K562 (cell line): Measurements from ENCODE around the gene RNFT2. TPM values are rescaled to one million over a fixed set of nuclear protein-coding genes. Genes with fewer than 3 reads are reported as not detected.

Source experiments
- ATAC-seq: fragments of 200-7000 bp; cut with Tn5 transposase; 3 replicates; pipeline ENCODE4 v1.9.1; 2020; ENCODE audit warnings: moderate library complexity
- BruUV-seq: library from RNA; stranded (reverse); fragments of 400-500 nt; replicated peaks from 2 replicates; lab custom pipeline; 2021; lab: Mats Ljungman, UMichigan
- CTCF ChIA-PET: fragments of 300-600 bp; formaldehyde crosslinking; extraction: SDS; loops from one replicate; lab custom pipeline; 2021; ENCODE audit warnings: low intra/inter-chr PET ratio; lab: Yijun Ruan, JAX
- POLR2A ChIA-PET: fragments of 300-600, 350-650 bp; sonication (Branson Sonifier 250); formaldehyde crosslinking; extraction: SDS; loops from one replicate; lab custom pipeline; 2021; ENCODE audit warnings: antibody characterized with exemption, inconsistent platforms; lab: Yijun Ruan, JAX
- DNase-seq, 4 experiments: peaks; one replicate each; pipeline versions ENCODE4 v3.0.0 to v3.0.0-alpha.2; 2011 to 2018; ENCODE audit warnings: low spot score in 3 of 4, mixed read lengths in 3 of 4; ENCODE audit errors: extremely low read depth in 1 of 4
- FAIRE-seq: peaks from 2 replicates; lab custom pipeline; 2011; peaks lifted over from hg19 to GRCh38; lab: Jason Lieb, UNC
- H2AFZ ChIP-seq: 2 replicates; pipeline ENCODE4 v1.6.0; 2011; ENCODE audit warnings: low read depth, low read length, control low read depth, inconsistent platforms
- H3K27ac ChIP-seq: fragments of 200-600 bp; 3 replicates; pipeline ENCODE4 v1.8.0; 2011; ENCODE audit warnings: low read depth, mild to moderate bottlenecking, control low read depth, inconsistent platforms, low read length, moderate library complexity, mixed read lengths; ENCODE audit errors: extremely low read depth
- H3K27me3 ChIP-seq, 2 experiments: fragments of 300-600 bp in 1 of 2; 2 replicates in 1 of 2; 3 replicates in 1 of 2; pipeline versions ENCODE4 v1.6.0 to v1.8.0; 2011; ENCODE audit warnings: inconsistent platforms in 2 of 2, low read length in 2 of 2, mild to moderate bottlenecking in 1 of 2, mixed read lengths in 1 of 2, moderate library complexity in 1 of 2; ENCODE audit not compliant: control insufficient read depth in 2 of 2, insufficient read depth in 2 of 2
- H3K36me3 ChIP-seq: fragments of 300-600 bp; 3 replicates; pipeline ENCODE4 v1.8.0; 2011; ENCODE audit warnings: mild to moderate bottlenecking, low read length, inconsistent platforms; ENCODE audit not compliant: control insufficient read depth, insufficient read depth
- H3K4me1 ChIP-seq, 2 experiments: fragments of 200-600 bp in 1 of 2; replicated peaks in 1 of 2; 2 replicates in 1 of 2; 3 replicates in 1 of 2; pipeline versions ENCODE4 v1.5.1 to v1.8.0; 2011; ENCODE audit warnings: inconsistent platforms in 2 of 2, low read length in 2 of 2, mild to moderate bottlenecking in 1 of 2, mixed read lengths in 1 of 2, moderate library complexity in 1 of 2; ENCODE audit not compliant: control insufficient read depth in 2 of 2, insufficient read depth in 2 of 2
- H3K4me2 ChIP-seq: 2 replicates; pipeline ENCODE4 v1.6.1; 2011; ENCODE audit warnings: low read length, control low read depth, inconsistent platforms, mixed read lengths; ENCODE audit not compliant: insufficient read depth
- H3K4me3 ChIP-seq: fragments of 200-600 bp; sonication (generic), shearing (Covaris generic); 2 replicates; pipeline ENCODE4 v1.5.1; 2016; ENCODE audit warnings: control low read depth, inconsistent platforms
- H3K79me2 ChIP-seq: fragments of 200-600 bp; 3 replicates; pipeline ENCODE4 v1.8.0; 2011; ENCODE audit warnings: low read length, inconsistent platforms; ENCODE audit not compliant: control insufficient read depth, insufficient read depth
- H3K9ac ChIP-seq, 2 experiments: 2 replicates each; pipeline versions ENCODE4 v1.6.0 to v1.6.1; 2011; ENCODE audit warnings: low read depth in 2 of 2, low read length in 2 of 2, control low read depth in 1 of 2, inconsistent platforms in 1 of 2, mild to moderate bottlenecking in 1 of 2, mixed read lengths in 1 of 2; ENCODE audit not compliant: insufficient read depth in 1 of 2
- H3K9me1 ChIP-seq: one replicate; pipeline ENCODE4 v1.6.0; 2011; ENCODE audit warnings: inconsistent platforms, mild to moderate bottlenecking, low read length, moderate library complexity; ENCODE audit not compliant: control insufficient read depth, insufficient read depth
- H3K9me3 ChIP-seq: replicated peaks from 2 replicates; pipeline ENCODE4 v1.5.1; 2011; ENCODE audit warnings: low read depth, low read length, inconsistent platforms; ENCODE audit not compliant: control insufficient read depth, insufficient read depth
- H4K20me1 ChIP-seq: replicated peaks from 2 replicates; pipeline ENCODE4 v1.6.1; 2011; ENCODE audit warnings: low read length, inconsistent platforms, mixed read lengths; ENCODE audit not compliant: control insufficient read depth, insufficient read depth
- BRD9 ChIP-seq: fragments of 450-650 bp; IDR thresholded peaks from 2 replicates; pipeline ENCODE4 v1.6.1; 2018; ENCODE audit warnings: low read depth; ENCODE audit not compliant: partially characterized antibody
- CBFA2T3 ChIP-seq: fragments of 450-650 bp; IDR thresholded peaks from 2 replicates; pipeline ENCODE4 v1.6.1; 2017
- CSDE1 ChIP-seq, 2 experiments: fragments of 450-650 bp; IDR thresholded peaks; 2 replicates each; pipeline ENCODE4 v1.6.1; 2016; ENCODE audit warnings: mild to moderate bottlenecking in 1 of 2
- EHMT2 ChIP-seq: fragments of 450-650 bp; IDR thresholded peaks from 2 replicates; pipeline ENCODE4 v1.6.1; 2018; ENCODE audit warnings: antibody characterized with exemption
- HDAC1 ChIP-seq, 2 experiments: fragments of 450-650 bp; IDR thresholded peaks; 2 replicates each; pipeline ENCODE4 v1.6.1; 2016 to 2017; ENCODE audit warnings: inconsistent platforms in 1 of 2, mild to moderate bottlenecking in 1 of 2, moderate library complexity in 1 of 2
- MBD2 ChIP-seq: sonication (generic); IDR thresholded peaks from 2 replicates; pipeline ENCODE4 v1.6.1; 2016; ENCODE audit warnings: low read depth, borderline replicate concordance
- SRSF3 ChIP-seq: fragments of 200-400 bp; formaldehyde crosslinking; IDR thresholded peaks from 2 replicates; pipeline ENCODE4 v1.6.1; 2016; ENCODE audit warnings: mild to moderate bottlenecking, low read length, moderate library complexity; ENCODE audit not compliant: insufficient read depth
- SRSF9 ChIP-seq: fragments of 200-400 bp; formaldehyde crosslinking; IDR thresholded peaks from 2 replicates; pipeline ENCODE4 v1.6.1; 2017; ENCODE audit warnings: low read depth, low read length, borderline replicate concordance
- TCF3 ChIP-seq: sonication (generic); formaldehyde crosslinking; IDR thresholded peaks from 2 replicates; pipeline ENCODE4 v1.4.0; 2020; ENCODE audit warnings: mild to moderate bottlenecking, missing genetic modification reagents
- TOE1 ChIP-seq, 2 experiments: fragments of 450-650 bp in 1 of 2; sonication (generic) in 1 of 2; formaldehyde crosslinking in 1 of 2; IDR thresholded peaks; 2 replicates each; pipeline versions ENCODE4 v1.7.1 to v1.8.0; 2016 to 2022; ENCODE audit warnings: borderline replicate concordance in 2 of 2, mild to moderate bottlenecking in 2 of 2, antibody characterized with exemption in 1 of 2, inconsistent platforms in 1 of 2, low read depth in 1 of 2, missing genetic modification reagents in 1 of 2, moderate library complexity in 1 of 2
- ZBTB17 ChIP-seq: fragments of 450-650 bp; formaldehyde crosslinking; IDR thresholded peaks from 2 replicates; pipeline ENCODE4 v1.4.0; 2020; ENCODE audit warnings: mild to moderate bottlenecking
- ZNF175 ChIP-seq: fragments of 200-800 bp; sonication (Bioruptor generic); IDR thresholded peaks from 2 replicates; pipeline ENCODE4 v1.6.1; 2016; ENCODE audit warnings: low read depth, mild to moderate bottlenecking, missing genetic modification characterization, missing compliant biosample characterization
- ZNF436 ChIP-seq: fragments of 250-450, 450-650 bp; sonication (Bioruptor Pico); formaldehyde crosslinking; IDR thresholded peaks from 2 replicates; pipeline ENCODE4 v1.7.0; 2020; ENCODE audit warnings: mild to moderate bottlenecking
- WGBS: fragments of 100-300 bp; shearing (Covaris generic); methylation state at CpG from one replicate; pipeline ENCODE4 v1.1.6; 2016; ENCODE audit warnings: low coverage, mixed read lengths; ENCODE audit not compliant: insufficient coverage; ENCODE audit errors: missing lambda C conversion rate; 5-methylcytosine and 5-hydroxymethylcytosine counted together
- in situ Hi-C: fragments of 300-500 bp; cut with MboI; formaldehyde crosslinking; loops from 4 replicates; pipeline ENCODE4 v1.15.0; 2018; ENCODE audit warnings: inconsistent platforms, mixed read lengths
- intact Hi-C: fragments of 100-400 bp; cut with micrococcal nuclease; formaldehyde crosslinking; loops from 2 replicates; pipeline ENCODE4 v1.14.2; 2022
- polyA plus RNA-seq, 8 experiments: library from polyadenylated mRNA; depleted of rRNA in 4 of 8; stranded (reverse) in 5 of 8; unstranded in 3 of 8; fragments of >200 nt; fragmentation: Nextera tagmentation in 2 of 8; fragmentation: Illumina TruSeq in 1 of 8; extraction: Ambion mirVana in 2 of 8; extraction: Trizol in 1 of 8; gene quantifications; 2 replicates each; pipeline versions ENCODE4 v1.2.1 to v1.2.3, GENCODE V29; 2011 to 2014; ENCODE audit warnings: inconsistent platforms in 1 of 8, missing spikeins in 1 of 8
- total RNA-seq, 7 experiments: library from RNA; depleted of rRNA in 6 of 7; stranded (reverse); fragments of >200 nt in 6 of 7; fragmentation: Illumina TruSeq in 2 of 7; extraction: Trizol in 2 of 7; gene quantifications; 2 replicates each; pipeline versions ENCODE4 v1.2.1 to v1.2.3, GENCODE V29; 2011 to 2021; ENCODE audit warnings: low replicate concordance in 1 of 7
- TF ChIP-seq, protein P1 (sequence below): fragments of 250-450 bp; sonication (Bioruptor Pico); IDR thresholded peaks from 2 replicates; pipeline ENCODE4 v1.9.0; 2021; ENCODE audit warnings: mild to moderate bottlenecking
- TF ChIP-seq, protein P2 (sequence below): fragments of 450-650 bp; IDR thresholded peaks from 2 replicates; pipeline ENCODE4 v1.7.1; 2018; ENCODE audit warnings: mild to moderate bottlenecking, low read depth; ENCODE audit not compliant: partially characterized antibody
- TF ChIP-seq, protein P3 (sequence below): sonication (generic); formaldehyde crosslinking; IDR thresholded peaks from 2 replicates; pipeline ENCODE4 v1.8.1; 2023; ENCODE audit warnings: mild to moderate bottlenecking, missing genetic modification reagents

Gene RNFT2
- total and polyA plus RNA-seq, 9 of the 15 experiments (the other 6 are each of a cell fraction or from before 2014, with no cell fraction given) = 3.6 to 26.3 (median 9.5) TPM

DNA sequence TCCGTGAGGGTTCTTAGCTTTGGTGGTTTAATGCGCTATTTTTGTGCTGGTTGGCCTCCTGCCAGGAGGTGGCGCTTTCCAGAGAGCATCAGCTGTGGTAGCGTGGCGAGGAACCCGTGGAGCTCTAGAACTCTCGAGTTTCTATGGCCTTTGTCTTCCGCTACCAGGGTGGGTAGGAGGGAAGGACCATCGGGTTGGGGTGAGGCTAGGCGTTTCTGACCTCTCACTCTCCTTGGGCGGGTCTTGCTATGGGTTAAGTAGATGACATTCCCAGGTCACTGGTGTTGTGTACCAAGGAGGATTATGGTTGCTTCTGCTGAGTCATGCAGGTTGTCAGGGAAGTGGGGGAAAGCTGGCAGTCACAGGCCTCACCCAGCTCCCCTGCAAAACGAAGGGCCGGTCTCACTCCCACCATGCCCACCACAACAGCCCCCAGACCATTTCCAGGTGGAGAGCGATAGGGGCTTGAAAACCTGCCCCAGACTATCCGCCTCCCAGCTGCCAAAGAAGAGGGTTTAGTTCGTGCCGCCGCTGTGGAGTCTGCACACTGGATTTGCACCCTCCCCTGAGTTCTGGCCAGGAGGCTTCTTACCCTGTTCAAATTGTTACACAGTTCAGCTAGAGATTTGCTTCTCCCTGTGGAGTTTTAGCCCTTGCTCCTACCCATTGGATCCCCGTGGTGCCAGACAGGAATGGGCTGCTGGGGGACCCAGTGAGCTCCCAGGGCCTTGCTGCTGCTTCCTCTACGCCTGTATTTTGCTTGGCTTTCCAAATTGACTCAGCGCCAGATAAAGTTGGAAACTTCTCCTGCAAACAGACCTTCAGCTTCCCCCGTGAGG lies 21.9 kb downstream of the RNFT2 start:
- 10% methylated on average over 22 of the region's 22 CpGs for WGBS
- BruUV-seq = TSS peak; percentile 92
- intact Hi-C loops = no loop called here
- peak overlapping the region; percentile 88 to 90 for H3K9ac ChIP-seq
- peak; percentile 81 to 87 (median 84) for DNase-seq
- no peaks in the 10 kb centered on the region for H3K9me1 ChIP-seq
- H3K27ac ChIP-seq = peak overlapping the region; percentile 83
- no peaks in the 10 kb centered on the region for H3K9me3 ChIP-seq
- FAIRE-seq = peak; percentile 83
- H4K20me1 ChIP-seq = no peaks in the 10 kb centered on the region
- peak overlapping the region; percentile 62 for H3K4me3 ChIP-seq
- peak; percentile 98 for ATAC-seq
- peaks cover 0 to 4% of the 10 kb centered on the region in 2 experiments; a peak in 2 of 5 replicates for H3K4me1 ChIP-seq
- peaks cover 21% of the 10 kb centered on the region; the same call in 2 of the 3 replicates for H3K79me2 ChIP-seq
- in situ Hi-C loops = no loop called here
- ChIA-PET CTCF (no interaction called here), POLR2A (interaction anchor here (0.6 to 1.6 kb wide), 6 partner anchors 9 to 598 kb away, joined by 3 to 8 read pairs (median 4); no protein-coding TSS in a partner anchor)
- H3K27me3 ChIP-seq = no peaks in the 10 kb centered on the region
- H2AFZ ChIP-seq = peak overlapping the region; percentile 84
- no peaks in the 10 kb centered on the region for H3K36me3 ChIP-seq
- H3K4me2 ChIP-seq = peak overlapping the region; percentile 88
- TF ChIP-seq MBD2 (0 out of 2 replicates have a peak, but pooled peaks have one; percentile 29), SRSF9 (no peak), BRD9 (no peak), ZNF175 (CRISPR knock-in tag) (no peak), EHMT2 (peak; percentile 35; the same call in 1 of the 2 replicates), ZNF436 (no peak), TCF3 (CRISPR knock-in tag) (0 out of 2 replicates have a peak, but pooled peaks have one; percentile 10), HDAC1 (IDR thresholded peaks at IDR 0.05) (peak in 1 of 2 experiments; percentile 48; a peak in 1 of 4 replicates), TOE1 (IDR thresholded peaks at IDR 0.05; ENCODE audit: borderline replicate concordance) (peak; percentile 53; the same call in 1 of the 2 replicates), TOE1 (CRISPR knock-in tag; IDR thresholded peaks at IDR 0.05; ENCODE audit: borderline replicate concordance, low read depth) (no peak), ZBTB17 (CRISPR knock-in tag) (0 out of 2 replicates have a peak, but pooled peaks have one; percentile 15), SRSF3 (no peak), CSDE1 (IDR thresholded peaks at IDR 0.05) (no peak), CBFA2T3 (peak; percentile 14; the same call in 1 of the 2 replicates)
- TF ChIP-seq, protein P1, sequence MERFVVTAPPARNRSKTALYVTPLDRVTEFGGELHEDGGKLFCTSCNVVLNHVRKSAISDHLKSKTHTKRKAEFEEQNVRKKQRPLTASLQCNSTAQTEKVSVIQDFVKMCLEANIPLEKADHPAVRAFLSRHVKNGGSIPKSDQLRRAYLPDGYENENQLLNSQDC = no peak
- TF ChIP-seq, protein P2, sequence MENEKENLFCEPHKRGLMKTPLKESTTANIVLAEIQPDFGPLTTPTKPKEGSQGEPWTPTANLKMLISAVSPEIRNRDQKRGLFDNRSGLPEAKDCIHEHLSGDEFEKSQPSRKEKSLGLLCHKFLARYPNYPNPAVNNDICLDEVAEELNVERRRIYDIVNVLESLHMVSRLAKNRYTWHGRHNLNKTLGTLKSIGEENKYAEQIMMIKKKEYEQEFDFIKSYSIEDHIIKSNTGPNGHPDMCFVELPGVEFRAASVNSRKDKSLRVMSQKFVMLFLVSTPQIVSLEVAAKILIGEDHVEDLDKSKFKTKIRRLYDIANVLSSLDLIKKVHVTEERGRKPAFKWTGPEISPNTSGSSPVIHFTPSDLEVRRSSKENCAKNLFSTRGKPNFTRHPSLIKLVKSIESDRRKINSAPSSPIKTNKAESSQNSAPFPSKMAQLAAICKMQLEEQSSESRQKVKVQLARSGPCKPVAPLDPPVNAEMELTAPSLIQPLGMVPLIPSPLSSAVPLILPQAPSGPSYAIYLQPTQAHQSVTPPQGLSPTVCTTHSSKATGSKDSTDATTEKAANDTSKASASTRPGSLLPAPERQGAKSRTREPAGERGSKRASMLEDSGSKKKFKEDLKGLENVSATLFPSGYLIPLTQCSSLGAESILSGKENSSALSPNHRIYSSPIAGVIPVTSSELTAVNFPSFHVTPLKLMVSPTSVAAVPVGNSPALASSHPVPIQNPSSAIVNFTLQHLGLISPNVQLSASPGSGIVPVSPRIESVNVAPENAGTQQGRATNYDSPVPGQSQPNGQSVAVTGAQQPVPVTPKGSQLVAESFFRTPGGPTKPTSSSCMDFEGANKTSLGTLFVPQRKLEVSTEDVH = peak; percentile 43
- TF ChIP-seq, protein P3, sequence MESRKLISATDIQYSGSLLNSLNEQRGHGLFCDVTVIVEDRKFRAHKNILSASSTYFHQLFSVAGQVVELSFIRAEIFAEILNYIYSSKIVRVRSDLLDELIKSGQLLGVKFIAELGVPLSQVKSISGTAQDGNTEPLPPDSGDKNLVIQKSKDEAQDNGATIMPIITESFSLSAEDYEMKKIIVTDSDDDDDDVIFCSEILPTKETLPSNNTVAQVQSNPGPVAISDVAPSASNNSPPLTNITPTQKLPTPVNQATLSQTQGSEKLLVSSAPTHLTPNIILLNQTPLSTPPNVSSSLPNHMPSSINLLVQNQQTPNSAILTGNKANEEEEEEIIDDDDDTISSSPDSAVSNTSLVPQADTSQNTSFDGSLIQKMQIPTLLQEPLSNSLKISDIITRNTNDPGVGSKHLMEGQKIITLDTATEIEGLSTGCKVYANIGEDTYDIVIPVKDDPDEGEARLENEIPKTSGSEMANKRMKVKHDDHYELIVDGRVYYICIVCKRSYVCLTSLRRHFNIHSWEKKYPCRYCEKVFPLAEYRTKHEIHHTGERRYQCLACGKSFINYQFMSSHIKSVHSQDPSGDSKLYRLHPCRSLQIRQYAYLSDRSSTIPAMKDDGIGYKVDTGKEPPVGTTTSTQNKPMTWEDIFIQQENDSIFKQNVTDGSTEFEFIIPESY = peak; percentile 81
